ENCODE measurements around the gene RNF180. TPM values are rescaled to one million over a fixed set of nuclear protein-coding genes. Genes with fewer than 3 reads are reported as not detected.

Gene RNF180
- total and polyA plus RNA-seq, 2 of the 8 experiments (the other 6 are each of a cell fraction or from before 2014, with no cell fraction given): 0.39 to 2.3 TPM

Other genes starting within 250 kb of the RNF180 start
- 3.8 and 4.7 TPM in 2 replicates for gene HTR1A, start 203.4 kb upstream of the RNF180 start, total RNA-seq (2021; fragmentation: NEBNext Ultra II Directional; extraction: Animal tissue kit (Norgen Biotek cat#: 25700))
- gene HTR1A, start 203.4 kb upstream of the RNF180 start, polyA plus RNA-seq (2011; rRNA removed): 6.2 and 6.5 TPM in 2 replicates